ENCODE results near the gene LPCAT2. TPM values are rescaled to one million over a fixed set of nuclear protein-coding genes. Genes with fewer than 3 reads are reported as not detected.

Gene LPCAT2
- total and polyA plus RNA-seq, 2 donors (not counting 3 experiments of a cell fraction or from before 2014, with no cell fraction given) = 64.5 to 72.9 TPM

DNA sequence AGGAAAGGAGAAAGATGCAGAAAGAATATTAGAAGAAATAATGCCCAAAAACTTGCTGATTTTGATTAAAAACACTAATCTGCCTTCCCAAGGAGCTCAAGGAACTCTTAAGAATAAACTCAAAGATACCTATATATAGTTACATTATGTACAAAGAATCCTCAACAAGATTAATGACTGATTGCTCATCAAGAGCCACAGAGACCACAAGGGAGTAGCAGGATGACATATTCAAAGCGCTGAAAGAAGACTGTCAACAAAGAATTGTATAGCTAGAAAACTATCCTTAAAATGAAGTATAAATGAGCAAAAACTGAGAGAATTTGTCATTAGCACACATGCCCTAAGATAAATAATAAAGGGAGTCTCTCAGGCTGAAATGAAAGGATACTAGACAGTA is 6.2 kb downstream of the LPCAT2 start:
- TF ChIP-seq MYC (IDR thresholded peaks at IDR 0.05; ENCODE audit: low read depth, low read length) (no peak), GATA2 (IDR thresholded peaks at IDR 0.05; ENCODE audit: insufficient read depth, insufficient read length, low read depth, low read length) (no peak), JUN (IDR thresholded peaks at IDR 0.05; ENCODE audit: borderline replicate concordance, insufficient read depth, insufficient read length, low read depth) (no peak), FOS (IDR thresholded peaks at IDR 0.05; ENCODE audit: borderline replicate concordance, insufficient read depth, low read length) (no peak), POLR2A (IDR thresholded peaks at IDR 0.05; ENCODE audit: low read depth, low read length) (no peak), EZH2 (IDR thresholded peaks at IDR 0.05; ENCODE audit: borderline replicate concordance, low read depth, low read length, severe bottlenecking) (no peak), POLR2AphosphoS5 (IDR thresholded peaks at IDR 0.05; ENCODE audit: insufficient read depth, low read depth, low read length) (no peak)
- TF ChIP-seq, protein P1, sequence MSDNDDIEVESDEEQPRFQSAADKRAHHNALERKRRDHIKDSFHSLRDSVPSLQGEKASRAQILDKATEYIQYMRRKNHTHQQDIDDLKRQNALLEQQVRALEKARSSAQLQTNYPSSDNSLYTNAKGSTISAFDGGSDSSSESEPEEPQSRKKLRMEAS (IDR thresholded peaks at IDR 0.05; ENCODE audit: insufficient read depth, insufficient read length) = no peak
- TF ChIP-seq, protein P2, sequence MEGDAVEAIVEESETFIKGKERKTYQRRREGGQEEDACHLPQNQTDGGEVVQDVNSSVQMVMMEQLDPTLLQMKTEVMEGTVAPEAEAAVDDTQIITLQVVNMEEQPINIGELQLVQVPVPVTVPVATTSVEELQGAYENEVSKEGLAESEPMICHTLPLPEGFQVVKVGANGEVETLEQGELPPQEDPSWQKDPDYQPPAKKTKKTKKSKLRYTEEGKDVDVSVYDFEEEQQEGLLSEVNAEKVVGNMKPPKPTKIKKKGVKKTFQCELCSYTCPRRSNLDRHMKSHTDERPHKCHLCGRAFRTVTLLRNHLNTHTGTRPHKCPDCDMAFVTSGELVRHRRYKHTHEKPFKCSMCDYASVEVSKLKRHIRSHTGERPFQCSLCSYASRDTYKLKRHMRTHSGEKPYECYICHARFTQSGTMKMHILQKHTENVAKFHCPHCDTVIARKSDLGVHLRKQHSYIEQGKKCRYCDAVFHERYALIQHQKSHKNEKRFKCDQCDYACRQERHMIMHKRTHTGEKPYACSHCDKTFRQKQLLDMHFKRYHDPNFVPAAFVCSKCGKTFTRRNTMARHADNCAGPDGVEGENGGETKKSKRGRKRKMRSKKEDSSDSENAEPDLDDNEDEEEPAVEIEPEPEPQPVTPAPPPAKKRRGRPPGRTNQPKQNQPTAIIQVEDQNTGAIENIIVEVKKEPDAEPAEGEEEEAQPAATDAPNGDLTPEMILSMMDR (IDR thresholded peaks at IDR 0.05; ENCODE audit: extremely low read depth in 1 of 2, insufficient read depth in 1 of 2, low read depth in 1 of 2, low read length in 2 of 2) = no peak
- Histone ChIP-seq H3K4me2 (ENCODE audit: insufficient read depth, low read length) (no peak overlapping the region), H2AFZ (ENCODE audit: low read depth, low read length) (no peak overlapping the region), H4K20me1 (replicated peaks; ENCODE audit: control insufficient read depth, extremely low read depth, insufficient read depth, low read length) (peaks cover 6% of the 10 kb centered on the region), H3K9ac (replicated peaks; ENCODE audit: extremely low read depth, insufficient read depth, low read length) (no peak overlapping the region), H3K9me3 (replicated peaks; ENCODE audit: control insufficient read depth, insufficient read depth, low read length) (no peaks in the 10 kb centered on the region), H3K4me1 (ENCODE audit: control insufficient read depth, extremely low read depth, insufficient read depth, low read length) (peaks cover 14% of the 10 kb centered on the region), H3K36me3 (ENCODE audit: control insufficient read depth in 2 of 2, extremely low read depth in 1 of 2, insufficient read depth in 2 of 2, low read length in 2 of 2) (peaks cover 7 to 10% of the 10 kb centered on the region in 2 experiments), H3K27me3 (ENCODE audit: control insufficient read depth in 2 of 2, insufficient read depth in 2 of 2, low read length in 2 of 2) (no peaks in the 10 kb centered on the region), H3K9me1 (replicated peaks; ENCODE audit: control insufficient read depth, extremely low read depth, insufficient read depth, low read length) (no peaks in the 10 kb centered on the region), H3K79me2 (ENCODE audit: control insufficient read depth, insufficient read depth, low read length) (peaks cover 45% of the 10 kb centered on the region), H3K4me3 (replicated peaks in 1 of 3; ENCODE audit: insufficient read depth in 1 of 3, low read depth in 1 of 3, low read length in 3 of 3) (no peak overlapping the region), H3K27ac (ENCODE audit: insufficient read depth, low read depth, low read length) (no peak overlapping the region)
- intact Hi-C loops (cut with micrococcal nuclease) = no loop called here
- dilution Hi-C loops (cut with MboI; ENCODE audit: extremely low pct_ligation_motif_present, low sequenced_read_pairs) = no loop called here
- no TSS peak for BruUV-seq (replicated peaks)
- no peak for FAIRE-seq
- ChIA-PET CTCF (interaction anchor here (1.6 to 4.2 kb wide), 3 partner anchors 12 to 186 kb away, joined by 5 to 29 read pairs (median 8); no protein-coding TSS in a partner anchor), POLR2A (no interaction called here)
- no peak for DNase-seq (ENCODE audit: low read depth, low spot score)
